Left lung (tissue), 10 donors: ENCODE data around the gene CARMIL1. TPM values are rescaled to one million over a fixed set of nuclear protein-coding genes. Genes with fewer than 3 reads are reported as not detected.
"Not testable (repeated sequence)": the region's sequence is repeated elsewhere in the genome, so short reads cannot be mapped to it uniquely, and the experiment has no call there.

Experiments used
- ATAC-seq: fragments of 200-7000 bp; cut with Tn5 transposase; one replicate; pipeline ENCODE4 v1.9.1; 2020; ENCODE audit warnings: moderate library complexity
- DNase-seq, 4 donors: peaks; one replicate each; pipeline ENCODE4 v3.0.0-alpha.2; 2013 to 2020
- H3K27ac ChIP-seq, 2 donors: fragments of 200-600 bp; sonication (generic) in 1 of 2; one replicate each; pipeline versions ENCODE4 v1.5.0 to v1.8.0; 2020 to 2021
- H3K27me3 ChIP-seq, 2 donors: fragments of 200-600 bp; sonication (generic) in 1 of 2; one replicate each; pipeline versions ENCODE4 v1.5.0 to v1.8.0; 2020 to 2021
- H3K36me3 ChIP-seq, 2 donors: fragments of 200-600 bp; sonication (generic) in 1 of 2; one replicate each; pipeline versions ENCODE4 v1.5.0 to v1.8.0; 2020 to 2021
- H3K4me1 ChIP-seq, 2 donors: fragments of 200-600 bp; one replicate each; pipeline ENCODE4 v1.8.0; 2021
- H3K4me3 ChIP-seq, 2 donors: fragments of 200-600 bp; sonication (generic) in 1 of 2; one replicate each; pipeline versions ENCODE4 v1.5.0 to v1.8.0; 2020 to 2021; ENCODE audit warnings: mild to moderate bottlenecking in 1 of 2
- H3K9me3 ChIP-seq, 2 donors: fragments of 200-600 bp; sonication (generic) in 1 of 2; one replicate each; pipeline versions ENCODE4 v1.5.0 to v1.8.0; 2020 to 2021
- intact Hi-C, 2 donors: fragments of 100-400 bp; cut with DNase I; formaldehyde crosslinking; loops; one replicate each; pipeline versions ENCODE4 v1.11.2 to v1.14.2; 2022
- polyA plus RNA-seq, 6 donors: library from polyadenylated mRNA; unstranded; fragments of 120-200 nt; gene quantifications; one replicate each; pipeline ENCODE4 v1.2.1, GENCODE V29; 2013; ENCODE audit not compliant: insufficient read length in 6 of 6
- total RNA-seq, 2 donors: library from RNA; stranded (reverse); fragmentation: NEBNext Ultra II Directional; extraction: Animal tissue kit (Norgen Biotek cat#: 25700); gene quantifications; one replicate each; pipeline ENCODE4 v1.2.1, GENCODE V29; 2021
- TF ChIP-seq, protein P1 (sequence below), 2 donors: fragments of 200-600 bp; sonication (generic) in 1 of 2; IDR thresholded peaks; one replicate each; pipeline versions ENCODE4 v1.5.0 to v1.8.0; 2021; ENCODE audit warnings: antibody characterized with exemption in 2 of 2
- donor health status: DM: no; HTN: yes; CAD: no.
- donor health status: DM: no; HTN: no; CAD: no.

The CARMIL1 gene
- total and polyA plus RNA-seq, 8 donors, result 16.4 to 32.8 (median 27.4) TPM

GRCh38 chr6:25297039-25297441 is 17.9 kb downstream of the CARMIL1 start:
- DNase-seq (peak in 2 of 4 donors; percentile 78 to 88), ATAC-seq (peak; percentile 31)
- Histone ChIP-seq H3K4me3 (no peak overlapping the region), H3K36me3 (no peaks in the 10 kb centered on the region), H3K9me3 (no peaks in the 10 kb centered on the region), H3K27me3 (no peaks in the 10 kb centered on the region), H3K4me1 (peaks cover 10 to 16% of the 10 kb centered on the region in 2 donors), H3K27ac (peak overlapping the region; percentile 39 to 68)
- intact Hi-C loops, result no loop called here
- TF ChIP-seq, protein P1, sequence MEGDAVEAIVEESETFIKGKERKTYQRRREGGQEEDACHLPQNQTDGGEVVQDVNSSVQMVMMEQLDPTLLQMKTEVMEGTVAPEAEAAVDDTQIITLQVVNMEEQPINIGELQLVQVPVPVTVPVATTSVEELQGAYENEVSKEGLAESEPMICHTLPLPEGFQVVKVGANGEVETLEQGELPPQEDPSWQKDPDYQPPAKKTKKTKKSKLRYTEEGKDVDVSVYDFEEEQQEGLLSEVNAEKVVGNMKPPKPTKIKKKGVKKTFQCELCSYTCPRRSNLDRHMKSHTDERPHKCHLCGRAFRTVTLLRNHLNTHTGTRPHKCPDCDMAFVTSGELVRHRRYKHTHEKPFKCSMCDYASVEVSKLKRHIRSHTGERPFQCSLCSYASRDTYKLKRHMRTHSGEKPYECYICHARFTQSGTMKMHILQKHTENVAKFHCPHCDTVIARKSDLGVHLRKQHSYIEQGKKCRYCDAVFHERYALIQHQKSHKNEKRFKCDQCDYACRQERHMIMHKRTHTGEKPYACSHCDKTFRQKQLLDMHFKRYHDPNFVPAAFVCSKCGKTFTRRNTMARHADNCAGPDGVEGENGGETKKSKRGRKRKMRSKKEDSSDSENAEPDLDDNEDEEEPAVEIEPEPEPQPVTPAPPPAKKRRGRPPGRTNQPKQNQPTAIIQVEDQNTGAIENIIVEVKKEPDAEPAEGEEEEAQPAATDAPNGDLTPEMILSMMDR (IDR thresholded peaks at IDR 0.05), result no peak

DNA sequence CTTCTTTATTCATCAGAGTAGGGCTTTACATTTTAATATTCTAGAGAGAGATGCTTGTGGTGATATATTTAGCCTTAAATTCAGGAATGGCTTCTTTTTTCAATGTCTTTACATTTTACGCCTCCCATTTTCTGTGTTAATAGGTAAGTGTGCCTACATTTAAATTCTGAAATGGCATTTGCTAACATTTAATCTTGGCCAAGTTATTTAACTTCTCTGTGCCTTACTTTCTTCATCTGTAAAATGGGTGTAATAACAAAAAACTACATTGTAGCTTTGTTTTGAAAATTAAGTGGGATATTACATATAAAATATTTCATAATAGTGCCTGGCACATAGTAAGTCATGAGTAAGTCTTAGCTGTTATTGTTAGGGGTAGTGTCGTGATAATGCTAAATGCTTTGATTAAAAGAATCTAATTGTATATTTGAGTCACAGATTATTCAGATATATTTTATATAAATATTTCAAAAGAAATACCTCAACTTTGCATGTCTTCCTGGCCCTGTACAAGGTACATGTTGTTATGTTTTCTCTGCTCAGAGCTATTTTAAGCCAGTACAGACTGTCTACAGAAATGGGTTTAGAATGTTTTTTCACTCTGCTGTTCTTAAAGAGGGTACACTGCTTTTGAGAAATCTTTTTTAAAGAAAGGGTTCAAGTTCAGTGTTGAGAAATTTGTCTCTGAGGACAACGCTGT is 18.8 kb downstream of the CARMIL1 start:
- H3K4me3 ChIP-seq, result no peak overlapping the region
- ATAC-seq (no peak), DNase-seq (no peak)
- H3K27ac ChIP-seq, result no peak overlapping the region
- H3K36me3 ChIP-seq, result no peaks in the 10 kb centered on the region
- TF ChIP-seq, protein P1 (IDR thresholded peaks at IDR 0.05), result no peak
- H3K9me3 ChIP-seq, result no peaks in the 10 kb centered on the region
- no peaks in the 10 kb centered on the region for H3K27me3 ChIP-seq
- intact Hi-C loops, result no loop called here
- H3K4me1 ChIP-seq, result peaks cover 15 to 18% of the 10 kb centered on the region in 2 donors

- peaks cover 20 to 23% of the 10 kb centered on the region in 2 donors for H3K4me1 ChIP-seq
- H3K27ac ChIP-seq, DNase-seq, H3K27me3 ChIP-seq, H3K4me3 ChIP-seq, ATAC-seq, H3K9me3 ChIP-seq, H3K36me3 ChIP-seq, intact Hi-C loops: not testable (repeated sequence)
These were observed 19.3 kb downstream of the CARMIL1 start for GRCh38 chr6:25298523-25298865.

- H3K27ac ChIP-seq, result no peak overlapping the region
- no peaks in the 10 kb centered on the region for H3K36me3 ChIP-seq
- H3K9me3 ChIP-seq, result no peaks in the 10 kb centered on the region
- peak; percentile 9 for ATAC-seq
- intact Hi-C loops, result no loop called here
- no peak for DNase-seq
- TF ChIP-seq, protein P1 (IDR thresholded peaks at IDR 0.05), result no peak
- peaks cover 14 to 26% of the 10 kb centered on the region in 2 donors for H3K4me1 ChIP-seq
- H3K4me3 ChIP-seq, result no peak overlapping the region
- no peaks in the 10 kb centered on the region for H3K27me3 ChIP-seq
These were observed 22.2 kb downstream of the CARMIL1 start for GRCh38 chr6:25301362-25301761.

DNA sequence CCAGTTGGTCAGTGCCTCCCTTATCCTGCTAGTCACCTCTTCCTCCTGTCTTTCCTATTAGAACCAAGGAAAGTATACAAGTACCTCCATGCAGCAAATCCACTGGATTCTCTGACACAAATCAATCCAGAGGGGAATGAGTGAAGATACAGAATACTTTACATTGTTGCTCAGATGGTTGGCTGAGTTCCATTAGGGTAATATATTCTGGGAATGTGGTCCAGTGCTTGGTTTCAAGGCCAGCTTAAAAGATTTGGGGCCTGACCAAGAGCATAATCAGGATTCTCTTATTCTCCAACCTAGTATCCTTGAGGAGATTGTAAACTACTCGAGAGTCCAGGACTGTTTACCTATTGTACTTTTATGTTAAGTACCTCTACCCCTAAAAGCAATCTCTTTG is 23.0 kb downstream of the CARMIL1 start:
- intact Hi-C loops, result no loop called here
- Histone ChIP-seq H3K27me3 (no peaks in the 10 kb centered on the region), H3K27ac (peak overlapping the region; percentile 13 to 36), H3K9me3 (no peaks in the 10 kb centered on the region), H3K4me1 (peaks cover 14 to 26% of the 10 kb centered on the region in 2 donors), H3K36me3 (no peaks in the 10 kb centered on the region), H3K4me3 (no peak overlapping the region)
- TF ChIP-seq, protein P1 (IDR thresholded peaks at IDR 0.05), result no peak
- ATAC-seq, result peak; percentile 42
- no peak for DNase-seq
